Glutamatergic neuron (in vitro differentiated cells): ENCODE results near the gene KCTD15. TPM values are rescaled to one million over a fixed set of nuclear protein-coding genes. Genes with fewer than 3 reads are reported as not detected.

Source experiments
- DNase-seq: peaks from one replicate; pipeline ENCODE4 v3.0.0; 2022
- H3K27ac Mint-ChIP-seq: one replicate; pipeline ENCODE4 v1.8.0; 2020; ENCODE audit warnings: mild to moderate bottlenecking, mixed read lengths, inconsistent platforms; ENCODE audit not compliant: unreplicated experiment
- H3K27me3 Mint-ChIP-seq: one replicate; pipeline ENCODE4 v1.8.0; 2020; ENCODE audit warnings: mild to moderate bottlenecking, moderate library complexity, mixed read lengths, inconsistent platforms; ENCODE audit not compliant: unreplicated experiment
- H3K36me3 Mint-ChIP-seq: one replicate; pipeline ENCODE4 v1.8.0; 2020; ENCODE audit warnings: mild to moderate bottlenecking, mixed read lengths, inconsistent platforms; ENCODE audit not compliant: unreplicated experiment
- H3K4me1 Mint-ChIP-seq: one replicate; pipeline ENCODE4 v1.8.0; 2020; ENCODE audit warnings: mild to moderate bottlenecking, low read depth, mixed read lengths, inconsistent platforms; ENCODE audit not compliant: unreplicated experiment
- H3K4me3 Mint-ChIP-seq: one replicate; pipeline ENCODE4 v1.8.0; 2020; ENCODE audit warnings: mild to moderate bottlenecking, mixed read lengths, inconsistent platforms; ENCODE audit not compliant: unreplicated experiment
- H3K9me3 Mint-ChIP-seq: one replicate; pipeline ENCODE4 v1.8.0; 2020; ENCODE audit warnings: mild to moderate bottlenecking, moderate library complexity, mixed read lengths, inconsistent platforms; ENCODE audit not compliant: unreplicated experiment
- CTCF ChIP-seq: fragments of 200-600 bp; sonication (generic); IDR thresholded peaks from one replicate; pipeline ENCODE4 v1.5.0; 2021; ENCODE audit not compliant: partially characterized antibody, unreplicated experiment
- total RNA-seq: library from RNA; stranded (reverse); fragmentation: NEBNext Ultra II Directional; extraction: Animal tissue kit (Norgen Biotek cat#: 25700); gene quantifications from one replicate; pipeline ENCODE4 v1.2.1, GENCODE V29; 2021; ENCODE audit not compliant: unreplicated experiment

KCTD15 gene
- total RNA-seq, 1 donor from 2014 or later, result 53.4 TPM

- H3K4me1 Mint-ChIP-seq, result peaks cover 32% of the 10 kb centered on the region
- no peak for DNase-seq
- H3K4me3 Mint-ChIP-seq, result no peak overlapping the region
- H3K36me3 Mint-ChIP-seq, result peaks cover 5% of the 10 kb centered on the region
- peaks cover 17% of the 10 kb centered on the region for H3K27me3 Mint-ChIP-seq
- H3K27ac Mint-ChIP-seq, result no peak overlapping the region
- no peak for TF ChIP-seq CTCF
- H3K9me3 Mint-ChIP-seq, result peaks cover 10% of the 10 kb centered on the region
Observed at GRCh38 chr19:33804021-33804799, 7.5 kb downstream of the KCTD15 start.

DNA sequence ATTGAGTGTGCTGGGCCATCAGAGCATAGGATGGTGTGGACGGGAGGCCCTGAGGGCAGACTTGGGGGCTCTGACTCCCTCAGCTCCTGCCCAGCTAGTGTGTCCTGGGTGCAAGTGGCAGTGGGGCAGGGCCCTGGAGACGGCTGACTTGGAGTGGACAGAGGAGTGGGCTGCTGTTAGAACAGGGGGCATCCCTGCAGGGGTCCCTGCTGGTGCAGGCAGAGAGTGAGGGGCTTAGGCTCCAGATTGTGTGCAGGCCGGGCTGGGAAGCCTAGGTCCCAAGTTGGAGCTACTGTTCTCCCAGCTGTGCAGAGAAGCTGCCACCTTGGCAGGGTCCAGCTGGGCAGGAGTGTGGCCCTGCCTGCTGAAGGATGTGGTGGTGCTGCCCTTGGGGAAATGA is 8.6 kb downstream of the KCTD15 start:
- no peak for DNase-seq
- H3K9me3 Mint-ChIP-seq, result peaks cover 4% of the 10 kb centered on the region
- peaks cover 5% of the 10 kb centered on the region for H3K36me3 Mint-ChIP-seq
- H3K4me3 Mint-ChIP-seq, result no peak overlapping the region
- peaks cover 11% of the 10 kb centered on the region for H3K27me3 Mint-ChIP-seq
- H3K4me1 Mint-ChIP-seq, result peaks cover 21% of the 10 kb centered on the region
- no peak overlapping the region for H3K27ac Mint-ChIP-seq
- TF ChIP-seq CTCF, result no peak

- no peak for DNase-seq
- H3K9me3 Mint-ChIP-seq, result peaks cover 4% of the 10 kb centered on the region
- no peak overlapping the region for H3K4me3 Mint-ChIP-seq
- peak overlapping the region; percentile 72 for H3K27ac Mint-ChIP-seq
- H3K4me1 Mint-ChIP-seq, result peaks cover 16% of the 10 kb centered on the region
- TF ChIP-seq CTCF, result no peak
- peaks cover 5% of the 10 kb centered on the region for H3K36me3 Mint-ChIP-seq
- H3K27me3 Mint-ChIP-seq, result peaks cover 13% of the 10 kb centered on the region
Observed at GRCh38 chr19:33805840-33806433, 9.3 kb downstream of the KCTD15 start.

- DNase-seq, result no peak
- Mint-ChIP-seq H3K27ac (peak overlapping the region; percentile 72), H3K4me3 (no peak overlapping the region), H3K36me3 (peaks cover 5% of the 10 kb centered on the region), H3K4me1 (peaks cover 15% of the 10 kb centered on the region), H3K9me3 (peaks cover 4% of the 10 kb centered on the region), H3K27me3 (peaks cover 13% of the 10 kb centered on the region)
- no peak for TF ChIP-seq CTCF
Observed at GRCh38 chr19:33806434-33806881, 9.8 kb downstream of the KCTD15 start.

- DNase-seq, result no peak
- no peak overlapping the region for H3K4me3 Mint-ChIP-seq
- no peak for TF ChIP-seq CTCF
- peaks cover 17% of the 10 kb centered on the region for H3K4me1 Mint-ChIP-seq
- peaks cover 13% of the 10 kb centered on the region for H3K27me3 Mint-ChIP-seq
- H3K27ac Mint-ChIP-seq, result no peak overlapping the region
- H3K36me3 Mint-ChIP-seq, result peaks cover 5% of the 10 kb centered on the region
- peaks cover 8% of the 10 kb centered on the region for H3K9me3 Mint-ChIP-seq
Observed at GRCh38 chr19:33808399-33808798, 11.7 kb downstream of the KCTD15 start.
